Suppressor macrophage treated with lipopolysaccharide for 1 hour (primary cell): Measurements from ENCODE around the gene SLTM.
A peak's percentile ranks its signal among the peaks of the same experiment; 100 is the strongest.
"Not testable (repeated sequence)": the region's sequence is repeated elsewhere in the genome, so short reads cannot be mapped to it uniquely, and the experiment has no call there.

ENCODE experiments used
- DNase-seq, 3 donors: peaks; one replicate each; pipeline ENCODE4 v3.0.0-alpha.2; 2020 to 2022

Gene SLTM

DNA sequence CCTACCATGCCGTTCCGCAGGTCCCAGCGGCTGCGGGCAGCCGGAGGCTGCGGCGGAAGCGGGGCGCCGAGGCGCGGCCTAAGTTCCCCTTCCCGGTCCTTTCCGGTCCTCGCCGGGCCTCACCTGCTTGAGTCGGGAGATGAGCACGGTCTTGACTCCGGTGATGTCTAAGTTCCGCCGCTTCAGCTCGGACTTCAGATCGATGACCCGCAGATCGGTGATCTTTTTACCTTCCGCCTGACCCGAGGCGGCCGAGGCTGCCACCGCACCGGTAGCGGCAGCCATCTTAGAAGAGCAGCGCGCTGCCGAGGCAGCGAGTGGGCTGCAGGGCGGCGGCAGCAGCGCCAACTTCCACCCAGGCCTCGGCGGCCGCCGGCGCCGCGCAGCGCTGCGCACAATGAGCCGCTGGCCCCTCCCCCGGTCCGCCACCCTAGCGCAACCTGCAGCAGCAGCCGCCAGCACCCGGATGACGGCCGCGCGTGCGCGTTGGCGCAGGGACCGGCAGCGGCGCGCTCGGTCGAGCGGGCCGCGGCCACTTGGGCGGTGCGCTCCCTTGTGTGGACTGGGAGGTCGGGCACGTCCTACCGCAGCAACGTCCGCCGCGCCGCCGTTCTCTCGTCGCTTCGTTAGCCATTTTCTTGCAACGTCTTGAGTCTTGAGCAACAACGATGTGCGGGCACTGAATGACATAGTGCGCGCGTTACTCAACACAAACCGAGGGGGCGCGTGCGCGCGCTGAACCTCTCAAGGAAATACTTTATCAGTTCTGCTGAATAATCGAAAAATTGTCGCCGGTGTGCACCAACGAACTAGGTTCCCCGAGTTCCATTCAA lies at the start of gene SLTM:
Gene SLTM, minus strand, starts transcription at position 399 of the 833 bp plus-strand sequence. Its CDS starts 114 bp downstream, at position 285.
- peak; percentile 95 to 98 (median 96) for DNase-seq

DNA sequence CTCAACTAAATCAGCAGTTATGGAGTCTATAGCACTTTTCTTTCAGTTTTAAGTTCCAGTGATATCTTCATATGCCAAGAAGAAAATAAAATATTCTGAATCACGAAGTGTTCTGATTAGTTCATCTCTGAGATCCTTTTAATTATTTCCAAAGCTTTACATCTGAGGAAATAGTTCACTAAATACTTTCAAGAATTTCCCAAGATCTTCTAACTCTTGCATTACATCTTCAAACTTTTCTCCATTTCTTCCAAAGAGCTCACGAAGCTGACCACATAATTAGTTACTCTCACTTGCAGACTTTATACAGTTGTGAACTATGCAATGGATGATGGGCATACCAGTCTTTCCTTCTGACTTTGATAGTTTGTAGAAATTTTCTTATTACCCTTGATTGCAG lies 49.8 kb upstream of the SLTM start:
- DNase-seq: no peak

DNA sequence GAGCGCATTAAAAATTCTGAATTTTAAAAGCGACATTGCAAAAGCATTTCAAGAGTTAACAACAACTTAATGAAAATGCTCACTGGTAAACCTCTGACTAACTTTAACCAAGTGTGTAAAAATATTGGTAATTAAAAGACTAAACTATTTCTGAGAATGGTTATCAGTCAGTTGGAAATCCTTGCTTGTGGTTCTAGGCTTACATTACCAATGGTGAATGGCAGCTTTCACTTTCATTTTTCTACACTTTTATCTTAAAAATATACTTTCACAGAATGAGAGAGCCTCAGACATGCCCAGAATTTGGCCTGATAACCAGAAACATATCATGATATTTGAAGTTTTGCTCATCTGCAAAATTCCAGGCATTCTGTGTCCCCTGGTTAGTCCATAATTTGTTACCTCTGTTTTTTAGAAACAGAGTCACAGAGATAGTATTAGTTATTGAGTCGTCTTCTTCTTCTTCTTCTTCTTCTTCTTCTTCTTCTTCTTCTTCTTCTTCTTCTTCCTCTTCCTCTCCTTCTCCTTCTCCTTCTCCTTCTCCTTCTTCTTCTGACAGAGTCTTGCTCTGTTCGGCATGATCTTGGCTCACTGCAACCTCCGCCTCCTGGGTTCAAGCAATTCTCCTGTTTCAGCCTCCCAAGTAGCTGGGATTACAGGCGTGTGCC lies 48.5 kb upstream of the SLTM start:
- peak in 2 of 3 donors; percentile 28 to 46 for DNase-seq

DNA sequence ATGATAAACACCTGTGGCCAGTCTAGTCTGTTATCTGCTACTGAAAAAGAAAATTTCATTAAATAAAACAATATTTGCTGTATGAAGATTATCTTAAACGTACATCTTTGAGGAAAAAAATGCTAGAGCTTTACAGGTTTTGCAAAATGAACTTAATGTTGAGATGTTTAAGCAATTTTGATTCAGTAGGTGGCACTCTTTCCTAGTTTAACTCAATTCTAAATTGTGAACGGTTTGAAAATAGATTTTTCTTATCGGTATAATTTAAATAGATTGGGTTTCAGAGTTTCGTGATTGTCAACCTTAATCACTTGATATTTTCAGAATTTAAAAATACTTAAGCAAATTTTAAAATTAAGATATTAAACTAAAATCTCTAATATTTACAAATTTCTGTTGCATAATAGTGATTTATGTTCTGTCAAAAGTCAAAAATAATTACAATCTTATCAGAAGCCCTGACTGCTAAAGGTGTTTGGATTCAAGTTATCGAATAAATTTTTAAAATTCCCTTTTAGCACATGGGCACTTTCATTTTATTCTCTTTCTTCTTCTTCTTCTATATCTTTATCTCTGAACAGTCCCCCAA lies 47.0 kb upstream of the SLTM start:
- DNase-seq: peak; percentile 45 to 81 (median 76)

DNA sequence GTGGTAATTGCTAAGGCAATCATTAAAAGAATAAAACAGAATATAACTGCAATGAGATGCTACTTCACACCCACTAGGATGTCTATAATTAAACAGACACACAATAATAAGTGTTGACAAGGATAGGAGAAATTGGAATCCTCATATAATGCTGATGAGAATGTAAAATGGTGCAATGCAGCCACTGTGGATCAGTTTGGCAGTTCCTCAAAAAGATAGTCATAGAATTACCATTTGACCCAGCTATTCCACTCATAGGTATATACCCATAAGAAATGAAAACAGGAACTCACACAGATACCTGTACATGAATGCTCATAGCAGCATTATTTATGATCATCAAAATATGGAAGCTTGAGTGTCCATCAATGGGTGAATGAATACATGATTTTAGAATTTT lies 44.4 kb upstream of the SLTM start:
- DNase-seq: no peak

DNA sequence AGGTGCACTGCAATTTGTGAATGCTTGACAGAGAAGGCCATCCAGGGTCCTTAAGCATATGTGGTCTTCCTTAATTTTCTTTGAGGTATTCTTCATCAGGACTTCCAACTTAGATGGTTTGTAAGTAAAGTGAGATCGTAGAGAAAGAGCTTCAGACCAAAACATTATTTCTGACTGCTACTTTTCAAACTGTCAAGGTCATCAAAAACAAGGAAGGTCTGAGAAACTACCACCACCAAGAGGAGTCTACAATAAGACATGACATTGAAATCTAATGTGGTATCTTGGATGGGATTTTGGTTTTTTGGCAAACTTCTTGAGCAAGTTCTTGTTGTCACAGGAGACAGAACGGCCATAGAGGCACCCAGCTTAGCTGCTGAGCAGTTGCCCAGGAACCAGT lies 34.0 kb upstream of the SLTM start:
- DNase-seq: no peak

DNA sequence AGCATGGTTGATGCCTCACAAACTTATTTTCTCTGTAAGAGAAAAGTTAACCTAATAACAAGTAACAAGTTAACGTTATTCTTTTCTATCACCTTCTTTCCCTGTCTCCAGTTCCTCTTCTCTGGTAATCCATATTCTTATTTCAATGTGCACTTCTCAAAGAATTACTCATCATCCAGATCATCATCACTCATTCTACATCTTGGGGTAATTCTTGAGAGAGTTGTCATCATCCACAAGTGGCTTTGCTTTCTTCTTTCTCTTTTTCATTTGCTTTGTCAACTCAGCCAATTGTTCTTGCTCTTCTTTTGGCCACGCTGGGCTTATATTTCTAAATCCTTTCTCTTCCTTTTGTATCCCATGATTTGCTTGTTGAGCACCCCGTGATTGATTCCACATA lies 33.2 kb upstream of the SLTM start:
- DNase-seq: peak in 2 of 3 donors; percentile 41 to 58

DNA sequence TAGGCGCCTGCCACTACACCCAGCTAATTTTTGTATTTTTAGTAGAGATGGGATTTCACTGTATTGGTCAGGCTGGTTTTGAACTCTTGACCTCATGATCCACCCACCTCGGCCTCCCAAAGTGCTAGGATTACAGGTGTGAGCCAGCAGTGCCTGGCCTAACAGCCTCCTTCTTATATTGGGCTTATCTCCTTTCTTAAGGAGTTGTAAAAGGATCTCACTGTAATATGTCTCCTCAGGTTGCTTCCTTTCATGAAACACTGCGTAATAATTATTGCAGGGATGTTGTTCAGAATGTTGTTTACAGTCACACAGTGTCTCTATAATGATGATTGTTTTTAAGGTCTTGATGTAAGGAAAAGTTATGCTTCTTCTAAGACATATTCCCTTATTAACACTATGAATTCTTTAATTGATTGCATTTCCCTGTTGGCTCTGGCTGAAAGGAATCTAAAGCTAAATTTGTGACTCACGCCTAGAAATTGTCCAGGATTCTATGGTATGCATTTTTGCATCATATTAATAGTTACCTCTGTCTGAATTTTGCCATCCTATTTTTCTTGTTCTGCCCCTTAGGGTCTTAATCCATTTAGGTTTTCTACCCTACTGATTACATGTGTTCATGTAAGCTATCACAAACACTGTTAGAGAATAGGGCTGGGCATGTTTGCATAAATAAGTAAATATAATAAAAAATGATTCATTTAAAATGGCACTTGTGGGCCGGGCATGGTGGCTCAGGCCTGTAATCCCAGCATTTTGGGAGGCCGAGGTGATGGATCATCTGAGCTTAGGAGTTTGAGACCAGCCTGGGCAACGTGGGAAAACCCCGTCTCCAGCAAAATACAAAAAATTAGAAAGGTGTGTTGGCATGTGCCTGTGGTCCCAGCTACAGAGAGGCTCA lies 29.4 kb upstream of the SLTM start:
- no peak for DNase-seq

DNA sequence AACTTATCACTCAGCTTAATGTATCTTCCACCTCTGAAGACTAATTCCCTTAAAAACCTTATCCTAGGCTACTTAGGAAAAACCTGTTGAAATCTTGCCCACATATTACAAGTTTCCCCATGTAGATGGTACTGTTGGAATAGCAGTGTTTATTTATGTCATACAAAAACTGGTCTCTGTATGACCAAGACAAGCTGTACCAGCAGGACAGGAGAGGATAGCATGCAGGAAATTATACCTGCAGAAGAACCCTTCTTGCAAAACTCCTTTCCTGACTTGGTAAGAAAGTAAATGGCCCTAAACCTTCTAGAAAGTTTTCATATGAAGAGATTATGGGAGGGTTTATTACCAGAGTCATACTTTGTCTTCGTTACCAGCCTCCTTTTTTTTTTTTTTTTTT lies 28.7 kb upstream of the SLTM start:
- DNase-seq: no peak

DNA sequence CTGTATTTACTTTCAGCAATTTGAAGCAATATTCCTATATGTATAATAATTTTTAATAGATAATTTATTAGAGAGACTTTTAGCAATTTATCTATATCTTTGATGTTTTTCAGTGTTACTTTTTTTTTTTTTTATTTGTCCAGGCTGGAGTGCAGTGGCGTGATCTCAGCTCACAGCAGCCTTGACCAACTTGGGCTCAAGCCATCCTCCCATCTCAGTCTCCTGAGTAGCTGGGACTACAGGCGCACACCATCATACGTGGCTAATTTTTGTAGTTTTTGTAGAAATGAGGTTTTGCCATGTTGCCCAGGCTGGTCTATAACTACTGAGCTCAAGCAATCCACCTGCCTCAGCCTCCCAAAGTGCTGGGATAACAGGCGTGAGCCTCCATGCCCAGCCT lies 25.3 kb upstream of the SLTM start:
- no peak for DNase-seq

DNA sequence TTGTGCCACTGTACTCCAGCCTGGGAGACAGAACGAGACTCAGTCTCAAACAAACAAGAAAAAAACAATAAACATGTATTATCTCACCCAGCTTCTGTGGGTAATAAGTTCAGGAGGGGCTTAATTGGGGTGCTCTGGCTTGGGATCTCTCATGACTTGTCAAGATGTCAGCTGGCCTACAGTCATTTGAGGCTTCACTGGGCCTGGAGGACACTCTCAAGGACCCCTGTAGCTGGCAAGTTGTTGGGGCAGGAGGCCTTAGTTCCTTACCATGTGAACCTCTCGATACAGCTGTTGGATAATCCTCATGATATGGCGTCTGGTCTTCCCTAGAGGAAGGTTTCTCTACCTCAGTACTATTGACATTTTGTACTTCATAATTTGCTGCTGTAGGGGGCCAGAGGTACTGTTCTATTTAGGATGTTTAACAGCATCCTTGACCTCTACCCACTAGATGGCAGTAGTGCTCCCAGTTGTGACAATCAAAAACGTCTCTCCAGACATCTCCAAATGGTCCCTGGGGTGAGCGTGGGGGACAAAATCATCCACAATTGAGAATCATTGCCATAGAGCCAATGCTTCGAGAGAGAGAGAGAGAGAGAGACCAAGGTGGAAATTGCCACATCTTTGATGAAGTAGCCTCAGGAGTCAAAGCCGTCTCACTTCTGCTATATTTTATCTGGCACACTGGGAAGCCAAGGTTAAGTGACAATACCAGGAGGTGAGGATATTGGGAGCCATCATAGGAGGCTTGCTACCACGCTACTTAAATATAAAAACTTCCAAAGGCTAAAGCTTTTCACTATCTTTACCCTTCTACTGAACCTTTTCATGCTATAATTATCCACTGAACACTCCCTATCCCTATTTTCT lies 23.9 kb upstream of the SLTM start:
- peak; percentile 82 to 86 (median 85) for DNase-seq

DNA sequence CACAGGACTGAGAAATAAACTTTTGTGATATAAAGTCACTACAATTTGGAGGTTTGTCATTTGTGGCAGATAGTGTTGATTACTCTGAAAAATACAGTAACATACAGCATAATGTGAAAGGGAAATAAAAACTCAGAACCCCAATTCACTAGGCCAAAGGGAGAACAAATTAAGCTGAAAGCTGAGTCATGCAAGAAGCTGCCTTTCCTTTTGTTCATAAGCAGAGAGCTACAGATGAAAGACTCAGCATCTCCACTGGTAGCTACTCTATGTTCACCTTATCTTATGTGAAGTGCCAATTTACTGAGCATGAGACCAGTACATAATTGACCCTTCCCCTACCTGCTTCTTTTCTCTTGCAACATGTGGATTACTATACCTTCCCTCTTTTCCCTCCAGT lies 19.3 kb upstream of the SLTM start:
- DNase-seq: peak in 2 of 3 donors; percentile 10 to 28

DNA sequence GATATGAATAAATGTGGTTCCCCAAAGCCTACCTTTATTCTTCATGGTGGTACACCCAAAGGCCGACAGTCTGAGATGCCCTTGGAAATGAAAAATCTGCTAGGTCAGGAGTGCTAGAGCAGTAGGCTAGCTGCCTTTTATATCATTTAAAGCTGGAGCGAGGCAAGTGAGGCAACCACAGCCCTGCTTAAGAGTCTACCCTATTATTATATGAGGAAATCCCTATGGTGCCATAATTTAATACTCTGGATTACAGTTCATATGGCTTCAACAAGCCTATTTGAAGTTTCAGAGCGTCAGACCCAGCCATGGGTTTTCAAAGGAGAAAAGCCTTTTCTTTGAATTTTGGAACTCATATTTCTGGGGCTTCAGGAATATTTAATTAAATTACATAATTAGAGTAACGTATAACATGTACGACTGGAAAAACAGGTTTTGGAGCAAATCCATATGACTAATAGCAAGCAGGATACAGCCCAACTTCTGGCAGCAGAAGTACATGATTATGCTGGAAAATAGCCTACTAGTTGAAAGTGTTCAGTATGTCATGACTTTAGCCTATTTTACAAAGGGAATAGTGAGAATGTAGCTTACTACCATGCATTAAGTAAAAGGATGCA lies 18.0 kb upstream of the SLTM start:
- no peak for DNase-seq

DNA sequence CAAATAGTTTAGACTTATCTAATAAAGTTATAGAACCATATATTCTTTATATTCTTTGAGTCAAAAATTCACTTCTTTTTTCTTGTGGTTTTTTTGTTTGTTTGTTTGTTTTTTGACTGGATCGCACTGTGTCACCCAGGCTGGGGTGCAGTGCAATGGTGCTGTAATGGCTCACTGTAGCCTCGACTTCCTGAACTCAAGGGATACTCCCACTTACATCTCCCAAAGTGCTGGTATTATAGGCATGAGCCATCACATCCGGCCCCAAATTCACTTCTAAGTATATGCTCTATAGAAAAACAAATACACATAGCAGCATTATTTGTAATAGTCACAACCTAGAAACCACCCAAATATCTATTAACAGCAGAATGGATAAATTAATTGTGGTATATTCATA lies 13.7 kb upstream of the SLTM start:
- no peak for DNase-seq

DNA sequence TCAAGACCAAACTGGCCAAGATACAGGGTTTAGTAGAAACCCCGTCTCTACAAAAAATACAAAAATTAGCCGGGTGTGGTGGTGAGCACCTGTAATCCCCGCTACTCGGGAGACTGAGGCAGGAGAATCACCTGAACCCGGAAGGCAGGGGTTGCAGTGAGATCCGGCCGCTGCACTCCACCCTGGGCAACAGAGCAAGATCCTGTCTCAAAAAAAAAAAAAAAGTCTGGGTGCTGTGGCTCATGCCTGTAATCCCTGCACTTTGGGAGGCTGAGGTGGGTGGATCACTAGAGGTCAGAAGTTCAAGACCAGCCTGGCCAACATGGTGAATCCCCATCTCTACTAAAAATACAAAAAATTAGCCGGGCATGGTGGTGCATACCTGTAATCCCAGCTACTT lies 1.5 kb upstream of the SLTM start:
- DNase-seq: not testable (repeated sequence)

DNA sequence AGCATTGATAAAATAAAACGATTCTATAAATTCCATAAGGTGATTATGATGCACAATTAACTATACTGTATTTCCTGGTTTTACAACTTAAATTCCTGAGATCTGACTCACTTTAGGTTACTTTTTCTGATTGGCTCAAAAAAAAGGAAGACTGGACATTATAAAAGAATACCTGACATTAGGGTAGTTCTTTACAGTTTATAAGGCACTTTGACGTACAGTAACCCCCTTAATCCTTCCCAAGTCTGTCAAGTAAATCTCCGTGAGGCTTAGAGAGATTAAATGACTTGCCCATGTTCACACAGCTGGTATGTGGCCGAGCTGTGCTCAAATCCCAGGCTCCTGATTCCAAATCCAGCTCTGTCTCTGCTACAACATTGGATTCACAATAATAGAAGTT lies 1.0 kb upstream of the SLTM start:
- DNase-seq: no peak

DNA sequence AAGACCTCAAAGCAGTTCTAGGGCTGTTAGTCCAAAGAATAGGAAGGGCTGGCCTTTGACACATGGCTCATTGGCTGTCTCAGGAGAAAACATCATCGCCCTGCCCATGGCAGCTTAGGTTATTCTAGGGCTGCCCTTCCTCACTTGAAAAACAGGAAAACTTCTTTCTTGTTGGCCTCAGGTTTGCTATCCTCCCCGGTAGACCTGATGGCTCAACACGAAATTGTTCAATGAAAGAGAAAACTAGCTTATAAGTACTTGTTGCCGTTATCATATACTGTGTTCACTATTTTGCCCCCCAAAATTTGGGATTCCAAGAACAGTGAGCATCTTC lies 602 bp upstream of the SLTM start:
- no peak for DNase-seq

DNA sequence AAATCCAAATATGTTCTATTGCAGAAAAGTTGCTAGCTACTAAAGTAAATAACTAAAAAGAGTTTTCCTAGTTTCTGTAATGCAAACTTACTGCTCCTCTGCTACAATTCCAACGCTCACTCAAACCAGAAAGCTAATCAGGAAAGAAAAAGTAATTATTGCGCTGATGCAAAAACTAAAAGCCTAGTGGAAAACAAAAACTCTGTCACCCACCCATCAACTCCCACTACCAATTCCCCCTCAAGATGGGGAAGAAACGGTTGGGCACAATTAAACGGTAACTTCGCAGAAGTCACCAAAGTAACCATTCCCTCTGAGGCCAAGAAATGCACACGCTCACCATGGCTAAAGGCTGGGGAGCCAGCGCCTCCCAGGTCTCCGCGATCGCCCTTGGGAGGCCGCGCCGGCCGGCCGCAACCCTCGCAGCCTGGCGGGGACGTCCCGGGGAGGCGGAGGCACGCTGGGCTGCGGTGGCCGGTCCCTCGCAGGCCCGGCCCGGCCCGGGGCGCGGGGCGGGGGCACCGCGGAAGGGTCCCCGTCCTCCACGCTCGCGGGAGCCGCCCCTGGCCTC lies 684 bp downstream of the SLTM start:
- peak; percentile 54 to 80 (median 64) for DNase-seq

DNA sequence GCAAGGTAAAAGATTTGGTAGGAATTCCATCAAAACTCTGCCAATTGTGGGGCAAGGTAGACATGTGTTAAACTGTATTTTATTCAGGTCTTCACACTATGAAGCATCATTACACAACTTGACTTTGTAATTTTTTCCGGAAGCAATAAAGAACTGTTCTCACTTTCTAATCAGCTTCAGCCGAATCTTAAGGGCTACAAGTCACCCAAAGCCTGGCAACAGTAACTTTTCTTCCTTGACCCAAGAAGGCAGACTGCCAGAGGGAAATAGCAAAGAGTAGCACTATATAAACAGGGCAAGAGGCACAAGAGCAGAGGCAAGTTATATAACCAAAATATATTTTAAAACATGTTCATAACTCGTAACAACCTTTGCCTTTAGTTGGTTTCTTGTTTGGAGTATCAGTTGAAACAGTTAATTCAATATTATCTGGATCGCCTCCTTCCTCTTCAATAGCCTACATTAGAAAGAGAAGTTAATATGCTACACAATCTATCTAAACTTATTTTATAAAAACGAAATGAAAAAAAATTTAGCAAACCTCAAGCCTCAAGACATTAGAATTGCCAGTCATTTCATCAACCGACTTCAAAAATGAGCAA lies 1.4 kb downstream of the SLTM start:
- peak; percentile 39 to 70 (median 52) for DNase-seq

DNA sequence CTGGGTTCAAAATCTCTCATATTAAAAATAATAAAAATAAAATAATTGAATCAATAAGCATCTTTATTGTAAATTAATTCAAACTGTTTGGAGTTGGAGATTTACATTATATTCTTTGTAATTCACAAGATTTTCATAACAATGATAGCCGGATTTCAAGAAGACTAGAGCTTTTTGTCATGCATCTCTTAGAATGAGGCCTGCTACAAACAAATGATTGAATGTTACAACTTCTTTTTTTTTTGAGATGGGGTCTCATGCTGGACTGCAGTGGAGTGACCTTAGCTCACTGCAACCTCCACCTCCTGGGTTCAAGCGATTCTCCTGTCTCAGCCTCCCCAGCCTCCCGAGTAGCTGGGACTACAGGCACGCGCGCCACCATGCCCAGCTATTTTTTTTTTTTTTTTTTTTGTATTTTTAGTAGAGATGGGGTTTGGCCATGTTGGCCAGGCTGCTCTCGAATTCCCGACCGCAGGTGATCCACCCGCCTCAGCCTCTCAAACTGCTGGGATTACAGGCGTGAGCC lies 3.5 kb downstream of the SLTM start:
- no peak for DNase-seq
